ENCODE measurements around the gene HSDL1. TPM values are rescaled to one million over a fixed set of nuclear protein-coding genes. Genes with fewer than 3 reads are reported as not detected.

The HSDL1 gene
- total and polyA plus RNA-seq, 2 of the 8 experiments (the other 6 are each of a cell fraction or from before 2014, with no cell fraction given), result 25.0 to 55.7 TPM

DNA sequence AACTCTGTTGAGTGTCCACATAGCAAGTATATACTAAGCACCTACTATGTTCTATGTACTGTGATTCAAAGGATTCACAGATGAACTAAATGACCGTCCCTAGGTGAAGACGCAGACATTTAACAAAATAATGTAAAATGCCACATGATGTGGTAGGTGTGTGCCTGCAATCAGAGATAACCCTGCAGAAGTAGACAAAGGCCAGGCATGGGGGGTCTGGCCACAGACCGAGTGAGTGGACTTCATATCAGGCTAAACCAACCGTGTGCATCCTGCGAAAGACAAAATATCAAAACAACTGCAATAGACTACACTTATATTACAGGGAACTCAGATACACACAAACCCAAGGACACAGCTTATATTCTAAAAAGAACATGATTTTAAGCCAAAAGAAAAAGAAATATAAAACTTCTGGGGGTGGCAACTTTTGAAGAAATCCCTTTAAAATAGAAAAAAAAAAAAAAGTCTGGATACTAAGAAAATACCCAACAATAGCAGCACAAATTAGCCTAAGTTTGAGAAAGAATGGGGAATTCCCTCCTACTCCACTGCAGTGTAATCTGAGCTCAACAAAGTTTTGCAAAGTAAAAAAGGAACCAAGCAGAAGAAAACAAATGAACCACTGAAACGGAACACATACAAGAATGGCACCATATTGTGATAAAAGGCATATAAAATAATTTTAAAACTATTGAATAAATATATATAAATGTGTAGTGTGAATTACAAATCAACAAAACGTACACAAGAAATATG is 12.3 kb downstream of the HSDL1 start:
- Histone ChIP-seq H3K27me3 (replicated peaks in 1 of 4; ENCODE audit: control insufficient read depth in 3 of 4, extremely low read depth in 1 of 4, insufficient read depth in 3 of 4, low read length in 3 of 4) (no peaks in the 10 kb centered on the region), H3K4ac (replicated peaks; ENCODE audit: insufficient read length, low read depth, low read length) (peak overlapping the region; percentile 61), H3K23ac (ENCODE audit: insufficient read length) (no peak overlapping the region), H3K23me2 (ENCODE audit: low read depth, low read length) (no peaks in the 10 kb centered on the region), H2AFZ (ENCODE audit: low read length) (no peak overlapping the region), H3K18ac (ENCODE audit: extremely low read depth, low read length) (no peak overlapping the region; the same call in 1 of the 2 replicates), H2BK120ac (replicated peaks; ENCODE audit: low read depth, low read length) (no peak overlapping the region), H4K20me1 (replicated peaks in 1 of 2; ENCODE audit: control insufficient read depth in 1 of 2, insufficient read depth in 2 of 2, low read length in 2 of 2) (peaks cover 0 to 13% of the 10 kb centered on the region in 2 experiments), H3K9ac (replicated peaks in 1 of 4; ENCODE audit: extremely low read depth in 1 of 4, low read depth in 3 of 4, low read length in 3 of 4) (no peak overlapping the region; a peak in 1 of 7 replicates), H4K8ac (ENCODE audit: extremely low read depth, insufficient read depth, low read length) (no peak overlapping the region), H3K9me3 (ENCODE audit: insufficient read depth in 2 of 2, low read depth in 1 of 2, low read length in 1 of 2) (no peaks in the 10 kb centered on the region), H3K56ac (replicated peaks; ENCODE audit: insufficient read length, low read depth, low read length) (no peak overlapping the region), H3K36me3 (ENCODE audit: control insufficient read depth in 2 of 4, insufficient read depth in 4 of 4, low read length in 3 of 4) (peaks cover 6 to 20% (median 14%) of the 10 kb centered on the region in 4 experiments; a peak in 7 of 8 replicates), H3K79me2 (ENCODE audit: control insufficient read depth in 1 of 2, insufficient read depth in 2 of 2, low read length in 2 of 2) (peaks cover 0 to 54% of the 10 kb centered on the region in 2 experiments; a peak in 3 of 4 replicates), H4K5ac (ENCODE audit: insufficient read length, low read depth, low read length) (peak overlapping the region; percentile 36), H2AK5ac (ENCODE audit: low read depth, low read length) (no peak overlapping the region), H3K4me2 (ENCODE audit: insufficient read depth in 1 of 2, low read depth in 2 of 2, low read length in 2 of 2) (peak overlapping the region in 1 of 2 experiments; percentile 31; a peak in 3 of 4 replicates), H3K14ac (ENCODE audit: insufficient read length) (no peak overlapping the region), H2BK15ac (ENCODE audit: low read length) (no peak overlapping the region), H3K27ac (ENCODE audit: low read depth, low read length) (no peak overlapping the region), H2BK20ac (ENCODE audit: low read length) (no peak overlapping the region), H2BK12ac (ENCODE audit: low read depth, low read length) (no peak overlapping the region), H4K91ac (replicated peaks; ENCODE audit: insufficient read length, low read length) (peak overlapping the region; percentile 83), H3K79me1 (ENCODE audit: low read depth, low read length) (peaks cover 7% of the 10 kb centered on the region), H3K4me1 (replicated peaks in 1 of 4; ENCODE audit: control insufficient read depth in 3 of 4, insufficient read depth in 4 of 4, low read length in 3 of 4) (peaks cover 2 to 12% (median 7%) of the 10 kb centered on the region in 4 experiments; a peak in 5 of 7 replicates), H2BK5ac (ENCODE audit: low read depth, low read length) (no peak overlapping the region), H3K4me3 (ENCODE audit: extremely low read depth in 1 of 4, insufficient read depth in 2 of 4, low read depth in 3 of 4, low read length in 4 of 4) (peak overlapping the region in 1 of 4 experiments; percentile 30; a peak in 1 of 8 replicates)
- ChIA-PET POLR2A (ENCODE audit: partially characterized antibody) (interaction anchor here (0.6 to 1.9 kb wide), 3 partner anchors 13 to 561 kb away, joined by 3 to 5 read pairs (median 3); no protein-coding TSS in a partner anchor), CTCF (ENCODE audit: partially characterized antibody) (interaction anchor here (0.6 to 2.3 kb wide), 8 partner anchors 9 to 67 kb away, joined by 3 to 8 read pairs (median 5); no protein-coding TSS in a partner anchor)
- DNase-seq (ENCODE audit: low read depth in 1 of 2, low spot score in 2 of 2) (no peak), FAIRE-seq (no peak)
- 83% methylated on average over 7 of the region's 7 CpGs; no CpG with 5 or more reads in 1 of the 2 experiments for WGBS, 2 experiments (ENCODE audit: extremely low coverage in 1 of 2, insufficient coverage in 1 of 2, insufficient read length in 1 of 2, insufficient replicate concordance in 2 of 2, low coverage in 1 of 2, low lambda C conversion rate in 2 of 2, missing lambda C conversion rate in 1 of 2)
- no peak for TF ChIP-seq JUND (IDR thresholded peaks at IDR 0.05; ENCODE audit: low read length)
- TF ChIP-seq POLR2AphosphoS5 (IDR thresholded peaks at IDR 0.05; ENCODE audit: low read depth, low read length), result no peak
- no peak for TF ChIP-seq KDM1A (IDR thresholded peaks at IDR 0.05; ENCODE audit: borderline replicate concordance, low read length)
